GM21528 (cell line): ENCODE data around the gene RAB3IP.

Experiments
- ATAC-seq: cut with Tn5 transposase; IDR thresholded peaks from one replicate; pipeline ENCODE4 v1.9.1; 2021; ENCODE audit warnings: mild to moderate bottlenecking, moderate library complexity; ENCODE audit not compliant: unreplicated experiment, low FRiP score

The RAB3IP gene

GRCh38 chr12:69738351-69739286, at the start of gene RAB3IP:
RAB3IP (plus strand) TSS chr12:69738860; CDS start chr12:69755409, 16,549 bp downstream.
- peak; percentile 83 for ATAC-seq

GRCh38 chr12:69689638-69690037, 49.0 kb upstream of the RAB3IP start:
- no peak for ATAC-seq

DNA sequence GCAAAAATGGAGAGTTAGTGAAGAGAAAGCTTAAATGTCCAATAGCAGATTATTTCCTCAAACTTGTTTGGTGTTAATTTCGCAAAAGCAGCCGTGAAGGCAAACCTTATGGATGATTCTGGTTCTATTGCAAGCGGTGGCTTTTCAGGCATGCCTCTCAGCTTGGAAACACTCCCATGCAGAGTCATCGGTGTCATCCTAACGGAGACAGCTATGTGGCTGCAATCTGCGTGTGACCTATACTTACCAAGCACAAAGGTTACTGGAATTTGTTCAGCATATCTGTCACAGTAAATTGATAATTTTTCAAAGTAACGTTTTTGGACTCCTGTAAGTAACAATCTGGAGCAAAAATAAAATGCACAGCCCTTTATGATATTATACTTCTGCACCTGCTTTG, 44.5 kb upstream of the RAB3IP start:
- ATAC-seq = no peak

DNA sequence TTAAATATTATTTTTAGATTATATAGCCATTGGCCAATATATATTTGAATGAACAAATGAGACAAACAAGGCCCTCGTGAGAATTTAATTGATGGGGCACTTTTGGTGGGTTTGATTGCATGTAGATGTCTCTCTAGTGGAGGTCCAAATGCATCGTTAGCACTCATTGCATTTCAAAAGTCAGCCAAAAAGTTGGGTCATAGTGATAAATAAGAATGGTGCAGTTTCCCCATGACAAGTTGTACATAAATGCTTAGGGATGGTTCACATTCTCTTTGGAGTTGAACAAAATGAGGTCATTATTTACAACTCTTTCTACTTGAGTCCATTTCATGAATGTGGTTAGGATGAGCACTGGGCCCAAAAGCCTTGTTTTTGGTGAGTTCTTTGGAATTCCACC, 40.6 kb upstream of the RAB3IP start:
- ATAC-seq = no peak

DNA sequence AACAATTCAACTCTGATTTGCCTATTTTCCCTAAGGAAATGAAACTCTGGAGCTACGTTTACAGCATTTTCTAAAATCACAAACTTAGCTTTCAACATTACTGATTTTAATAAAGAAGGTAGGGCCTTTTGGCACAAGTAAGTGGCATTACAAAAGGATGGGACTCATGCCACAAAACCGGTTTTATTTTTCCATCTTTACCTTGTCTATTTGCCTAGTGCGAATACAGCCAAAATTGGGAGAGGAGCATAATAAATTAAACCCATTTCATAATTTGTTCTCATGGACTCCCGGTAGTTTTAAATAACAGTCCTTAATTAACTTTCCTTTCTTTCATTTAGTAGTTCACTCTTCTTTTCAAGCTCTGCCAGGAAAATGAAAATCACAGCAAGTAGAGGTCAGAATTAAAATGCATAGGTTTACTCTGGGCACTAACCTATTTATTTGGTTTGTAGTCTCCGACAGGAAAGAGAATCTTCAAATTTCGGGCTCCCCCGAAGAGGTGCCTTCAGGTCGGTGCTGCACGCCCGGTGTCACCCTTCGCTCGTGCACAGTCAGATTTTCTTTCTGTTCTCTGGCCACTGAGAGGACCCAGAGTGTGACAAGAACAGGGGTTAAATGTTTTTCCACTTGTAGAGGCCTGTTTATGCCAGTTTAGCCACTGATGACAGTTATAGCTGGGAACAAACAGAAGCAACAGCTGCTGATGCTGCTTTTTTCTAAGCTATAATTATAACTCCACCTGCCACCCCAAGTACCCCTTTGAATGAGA, 39.7 kb upstream of the RAB3IP start, which contains the start of gene BEST3:
TSS of gene BEST3 (minus strand) at position 535 of the 772 bp plus-strand sequence. CDS start 1,505 bp downstream, outside the sequence.
- no peak for ATAC-seq

GRCh38 chr12:69701826-69702225, 36.8 kb upstream of the RAB3IP start:
- no peak for ATAC-seq

DNA sequence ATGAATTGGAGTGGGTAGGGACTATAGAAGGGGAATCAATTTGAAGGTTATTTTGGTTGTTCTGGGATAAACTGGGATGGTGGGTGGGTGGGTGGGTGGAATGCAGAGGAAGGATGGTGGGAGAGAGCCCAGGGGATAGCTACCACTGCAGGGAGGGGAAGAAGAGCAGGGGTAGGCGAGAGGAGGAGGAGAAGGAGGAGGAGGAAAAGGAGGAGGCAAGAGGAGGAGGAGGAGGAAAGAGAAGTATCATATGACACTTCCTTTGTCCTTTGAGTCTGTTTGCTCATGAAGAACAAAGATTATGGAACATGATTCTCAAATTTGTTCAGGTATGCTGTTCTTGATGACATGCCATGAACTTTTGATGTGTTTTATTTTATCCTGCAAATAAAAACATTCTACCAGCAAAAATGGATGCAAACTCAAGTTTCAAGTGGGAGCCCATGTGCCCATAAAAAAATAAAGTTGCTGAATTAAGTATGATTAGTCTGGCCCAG, 35.5 kb upstream of the RAB3IP start:
- ATAC-seq = no peak

- ATAC-seq = no peak
These were observed 34.3 kb upstream of the RAB3IP start for GRCh38 chr12:69704357-69704756.

- ATAC-seq = no peak
These were observed 30.0 kb upstream of the RAB3IP start for GRCh38 chr12:69708649-69709048.

DNA sequence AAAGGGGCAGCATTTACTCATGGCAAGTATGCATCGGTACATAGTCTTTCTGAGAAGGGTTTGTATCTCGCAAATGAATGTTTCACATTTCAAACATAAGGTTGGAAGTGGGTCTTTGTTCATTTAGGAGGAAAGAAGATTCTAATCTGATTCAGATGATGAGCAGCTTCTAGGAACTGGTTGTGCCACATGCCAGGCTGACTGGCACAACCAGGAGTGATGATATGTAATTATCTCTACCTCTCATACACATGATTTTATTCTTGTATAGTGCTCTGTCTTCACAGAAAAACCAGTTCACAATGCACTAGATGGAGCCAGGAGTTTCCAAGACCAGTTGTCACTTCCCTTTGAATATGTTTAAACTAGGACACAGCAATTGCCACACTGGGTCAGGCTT, 25.8 kb upstream of the RAB3IP start:
- ATAC-seq = no peak

DNA sequence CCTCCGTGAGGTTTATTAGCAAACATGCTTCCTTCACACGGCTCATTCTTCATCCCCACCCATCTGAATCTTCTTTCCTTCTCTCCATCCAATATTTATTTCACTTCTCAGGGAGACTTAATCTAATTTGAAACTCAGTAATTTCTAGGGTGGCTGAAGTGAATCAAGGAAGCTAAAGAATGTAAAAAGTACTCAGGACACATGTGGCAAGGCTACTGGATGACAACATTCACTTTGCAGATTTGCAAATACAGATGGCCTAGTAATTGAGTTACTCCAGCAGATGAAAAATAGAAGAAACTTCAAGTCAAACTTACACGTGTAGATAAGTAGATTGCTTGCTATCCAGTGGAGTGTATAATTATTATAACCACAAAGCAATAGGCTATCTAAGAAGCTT, 24.1 kb upstream of the RAB3IP start:
- no peak for ATAC-seq

DNA sequence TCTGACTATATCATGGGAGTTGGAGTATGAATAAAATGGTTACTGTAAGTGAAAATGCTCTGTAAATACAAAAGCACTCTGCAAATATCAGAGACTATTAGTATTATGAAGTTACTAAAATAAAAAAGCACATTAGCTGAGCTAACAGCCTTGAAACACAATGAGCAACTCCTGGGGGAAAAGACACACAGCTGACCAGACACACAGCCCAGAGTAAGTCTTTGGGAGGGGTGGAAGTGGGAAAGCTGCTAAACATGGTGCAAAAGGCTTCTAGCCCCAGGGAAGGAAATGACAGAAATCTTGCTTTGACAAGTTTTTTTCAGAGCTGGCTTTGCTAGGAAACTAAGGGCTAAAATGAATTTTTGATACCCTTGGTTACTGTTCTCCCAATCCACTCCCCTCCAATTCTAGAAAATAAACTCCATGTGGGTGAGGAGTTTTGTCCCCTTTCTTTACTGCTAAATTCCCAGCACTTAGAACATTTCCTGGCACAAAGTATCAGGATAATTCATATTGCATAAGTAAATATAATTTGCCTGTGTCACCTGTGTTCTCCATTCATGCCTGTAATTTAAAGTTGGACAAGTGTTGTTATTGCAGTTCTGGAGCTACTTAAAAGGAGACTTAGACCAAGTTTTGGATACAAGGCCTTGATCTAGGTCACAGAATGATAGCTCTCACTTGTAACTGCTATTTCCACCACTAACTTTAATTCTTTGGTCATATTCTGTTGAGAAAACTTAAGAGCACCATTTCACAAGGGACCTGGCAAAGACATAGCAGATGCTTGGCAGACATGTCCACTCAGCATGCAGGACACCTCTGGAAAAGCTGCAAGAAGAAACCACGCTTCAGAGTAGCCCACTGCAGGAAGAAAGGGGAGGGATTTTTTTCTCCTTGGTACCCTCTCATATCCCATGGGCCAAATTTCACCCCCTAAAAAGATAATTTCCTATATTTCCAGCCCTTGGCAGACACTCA, 19.0 kb upstream of the RAB3IP start:
- no peak for ATAC-seq

DNA sequence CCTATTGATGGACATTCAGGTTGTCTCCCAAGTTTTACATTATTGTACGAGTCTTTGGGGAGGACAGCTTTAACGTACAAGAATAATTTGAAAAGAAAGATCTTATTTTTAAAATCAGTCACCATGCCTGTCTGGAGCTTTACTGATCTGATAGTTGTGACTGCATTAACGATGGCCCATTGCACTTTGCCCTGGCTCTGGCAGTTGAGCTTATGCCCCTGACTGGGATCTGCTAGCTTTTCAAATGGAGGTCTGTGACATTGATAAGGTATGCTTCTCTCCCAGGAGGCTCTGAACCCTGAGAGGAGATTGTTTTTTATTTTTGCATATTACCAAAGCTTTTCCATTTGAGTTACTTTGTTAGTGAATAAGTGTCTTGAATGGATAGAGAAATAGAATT, 17.9 kb upstream of the RAB3IP start:
- ATAC-seq = no peak

DNA sequence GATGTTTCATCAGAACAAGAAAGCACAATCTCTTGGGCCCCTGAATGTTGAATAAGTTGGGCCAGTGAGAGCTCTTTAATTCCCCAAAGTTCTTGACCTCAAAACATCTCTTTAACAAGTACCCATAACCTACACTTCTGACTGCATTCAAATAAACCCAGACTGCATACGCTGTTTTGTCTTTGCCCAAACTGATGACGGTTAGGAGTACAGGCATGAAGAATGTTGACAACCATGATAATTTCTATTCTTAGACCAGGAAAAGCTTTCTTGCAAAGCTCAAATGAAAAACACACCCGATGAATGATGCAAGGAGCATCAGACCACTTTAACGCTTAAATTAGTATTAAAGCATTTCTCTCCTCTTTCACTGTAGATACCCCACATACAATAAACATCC, 11.7 kb upstream of the RAB3IP start:
- no peak for ATAC-seq

DNA sequence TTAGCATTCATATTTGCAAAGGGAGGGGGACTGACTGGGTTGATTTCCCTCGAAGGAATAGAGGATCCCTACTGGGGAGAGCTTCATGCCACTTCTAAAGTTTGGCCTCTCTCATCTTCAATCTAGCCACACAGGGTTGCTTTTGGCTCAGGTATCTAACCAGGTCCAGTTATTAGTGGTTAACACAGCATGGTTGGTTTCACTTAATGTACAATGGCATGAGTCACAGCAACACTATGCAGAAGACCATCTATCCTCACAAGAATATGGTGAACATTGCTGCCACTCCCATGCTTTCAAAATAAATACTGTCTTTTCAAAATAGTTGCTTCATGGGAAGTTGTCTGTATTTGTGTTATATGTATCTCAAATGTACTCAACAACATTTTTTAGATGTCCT, 6.6 kb upstream of the RAB3IP start:
- ATAC-seq = no peak

- no peak for ATAC-seq
These were observed 5.0 kb upstream of the RAB3IP start for GRCh38 chr12:69733638-69734037.

- peak; percentile 48 for ATAC-seq
These were observed 879 bp downstream of the RAB3IP start for GRCh38 chr12:69739287-69740191.

DNA sequence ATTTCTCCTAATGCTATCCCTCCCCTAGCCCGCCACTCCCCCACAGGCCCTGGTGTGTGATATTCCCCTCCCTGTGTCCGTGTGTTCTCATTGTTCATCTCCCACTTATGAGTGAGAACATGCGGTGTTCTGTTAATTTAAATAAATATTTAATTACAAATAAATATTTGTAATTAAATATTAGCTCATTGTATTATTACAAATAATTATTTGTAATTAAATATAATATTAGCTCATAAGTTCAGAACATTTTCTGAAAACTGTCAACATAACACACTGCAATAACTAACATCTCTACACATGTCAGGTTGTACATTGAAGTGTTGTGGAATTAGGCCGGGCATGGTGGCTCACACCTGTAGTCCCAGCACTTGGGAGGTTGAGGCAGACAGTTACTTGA, 5.4 kb downstream of the RAB3IP start:
- no peak for ATAC-seq

GRCh38 chr12:69751476-69751875, 12.8 kb downstream of the RAB3IP start:
- ATAC-seq = no peak
